GM04503 (cell line): ENCODE measurements around the gene SLC39A11.

ENCODE experiments used
- DNase-seq: peaks from one replicate; pipeline ENCODE4 v3.0.0-alpha.2; 2012; ENCODE audit warnings: low read depth

Gene SLC39A11

GRCh38 chr17:73042809-73043685 lies 49.4 kb downstream of the SLC39A11 start:
- DNase-seq: no peak

- DNase-seq: no peak
Measured at GRCh38 chr17:73042225-73042624, 50.3 kb downstream of the SLC39A11 start.

GRCh38 chr17:73039282-73039681 lies 53.2 kb downstream of the SLC39A11 start:
- no peak for DNase-seq

GRCh38 chr17:73031472-73031871 lies 61.0 kb downstream of the SLC39A11 start:
- no peak for DNase-seq

GRCh38 chr17:73030995-73031394 lies 61.5 kb downstream of the SLC39A11 start:
- no peak for DNase-seq

- DNase-seq: no peak
Measured at GRCh38 chr17:73030501-73030921, 62.0 kb downstream of the SLC39A11 start.

GRCh38 chr17:73029991-73030390 lies 62.5 kb downstream of the SLC39A11 start:
- no peak for DNase-seq

GRCh38 chr17:73029021-73029420 lies 63.5 kb downstream of the SLC39A11 start:
- DNase-seq: no peak

- DNase-seq: no peak
Measured at GRCh38 chr17:73028299-73028755, 64.2 kb downstream of the SLC39A11 start.

- DNase-seq: peak; percentile 65
Measured at GRCh38 chr17:73027130-73027741, 65.3 kb downstream of the SLC39A11 start.

- DNase-seq: no peak
Measured at GRCh38 chr17:73025041-73025560, 67.4 kb downstream of the SLC39A11 start.

GRCh38 chr17:73023759-73024158 lies 68.7 kb downstream of the SLC39A11 start:
- no peak for DNase-seq

GRCh38 chr17:73022694-73023093 lies 69.8 kb downstream of the SLC39A11 start:
- no peak for DNase-seq

GRCh38 chr17:73021771-73022170 lies 70.7 kb downstream of the SLC39A11 start:
- DNase-seq: no peak

- no peak for DNase-seq
Measured at GRCh38 chr17:73020110-73020509, 72.4 kb downstream of the SLC39A11 start.

GRCh38 chr17:73018599-73018998 lies 73.9 kb downstream of the SLC39A11 start:
- DNase-seq: no peak

GRCh38 chr17:73017658-73018057 lies 74.8 kb downstream of the SLC39A11 start:
- DNase-seq: peak; percentile 74

GRCh38 chr17:73015722-73016276 lies 76.7 kb downstream of the SLC39A11 start:
- DNase-seq: no peak

- no peak for DNase-seq
Measured at GRCh38 chr17:73013816-73014663, 78.4 kb downstream of the SLC39A11 start.

- no peak for DNase-seq
Measured at GRCh38 chr17:73013301-73013700, 79.2 kb downstream of the SLC39A11 start.

GRCh38 chr17:73011016-73011486 lies 81.4 kb downstream of the SLC39A11 start:
- no peak for DNase-seq

GRCh38 chr17:73010414-73010813 lies 82.1 kb downstream of the SLC39A11 start:
- no peak for DNase-seq
